Measurements from ENCODE around the gene TUBA8. TPM values are rescaled to one million over a fixed set of nuclear protein-coding genes. Genes with fewer than 3 reads are reported as not detected.

Gene TUBA8
- total RNA-seq, 2 donors from 2014 or later = 0.41 to 2.2 TPM

DNA sequence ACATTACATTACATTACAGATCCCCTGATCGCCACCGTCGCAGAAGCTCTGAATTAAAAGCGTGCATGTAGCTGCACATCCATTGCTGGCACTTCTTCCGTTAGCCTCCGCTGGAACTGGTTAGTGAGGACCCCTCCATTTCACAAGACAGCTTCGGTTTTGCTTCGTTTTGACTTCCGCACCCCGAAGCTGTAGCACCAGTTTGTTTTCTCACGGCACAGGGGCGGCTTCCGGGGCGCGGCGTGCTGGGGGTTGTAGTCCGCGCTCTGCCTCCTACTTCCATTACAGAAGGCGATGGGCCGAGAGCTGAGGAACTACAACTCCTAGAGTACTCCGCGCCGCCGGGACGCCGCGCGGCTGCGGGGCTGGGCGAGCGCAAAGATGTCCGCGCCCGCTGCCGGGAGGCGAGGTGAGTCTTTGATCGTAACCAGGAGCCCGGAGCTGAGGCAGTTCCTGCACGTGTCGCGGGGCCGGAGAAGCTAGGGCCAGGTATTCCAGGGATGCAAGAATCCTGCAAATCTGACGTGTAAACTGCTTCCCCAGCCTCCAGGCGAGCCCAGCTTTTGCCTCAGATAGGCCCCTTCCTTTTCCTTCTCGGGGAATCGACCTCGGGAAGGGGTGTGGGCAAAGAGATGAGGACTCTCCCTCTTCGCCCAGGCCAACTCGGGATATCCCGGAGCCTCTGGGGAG, 32.8 kb upstream of the TUBA8 start, which contains the start of gene PEX26:
Gene PEX26 (plus strand): TSS at position 352 of the 690 bp plus-strand sequence. CDS start 387 bp downstream, outside the sequence.
- H3K27me3 ChIP-seq (replicated peaks; ENCODE audit: insufficient read depth) = no peaks in the 10 kb centered on the region
- ATAC-seq (ENCODE audit: insufficient number of reproducible peaks, low FRiP score, low read depth) (peak; percentile 75), DNase-seq (ENCODE audit: low spot score) (peak; percentile 83)
- TF ChIP-seq, protein P1, sequence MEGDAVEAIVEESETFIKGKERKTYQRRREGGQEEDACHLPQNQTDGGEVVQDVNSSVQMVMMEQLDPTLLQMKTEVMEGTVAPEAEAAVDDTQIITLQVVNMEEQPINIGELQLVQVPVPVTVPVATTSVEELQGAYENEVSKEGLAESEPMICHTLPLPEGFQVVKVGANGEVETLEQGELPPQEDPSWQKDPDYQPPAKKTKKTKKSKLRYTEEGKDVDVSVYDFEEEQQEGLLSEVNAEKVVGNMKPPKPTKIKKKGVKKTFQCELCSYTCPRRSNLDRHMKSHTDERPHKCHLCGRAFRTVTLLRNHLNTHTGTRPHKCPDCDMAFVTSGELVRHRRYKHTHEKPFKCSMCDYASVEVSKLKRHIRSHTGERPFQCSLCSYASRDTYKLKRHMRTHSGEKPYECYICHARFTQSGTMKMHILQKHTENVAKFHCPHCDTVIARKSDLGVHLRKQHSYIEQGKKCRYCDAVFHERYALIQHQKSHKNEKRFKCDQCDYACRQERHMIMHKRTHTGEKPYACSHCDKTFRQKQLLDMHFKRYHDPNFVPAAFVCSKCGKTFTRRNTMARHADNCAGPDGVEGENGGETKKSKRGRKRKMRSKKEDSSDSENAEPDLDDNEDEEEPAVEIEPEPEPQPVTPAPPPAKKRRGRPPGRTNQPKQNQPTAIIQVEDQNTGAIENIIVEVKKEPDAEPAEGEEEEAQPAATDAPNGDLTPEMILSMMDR (IDR thresholded peaks at IDR 0.05) = no peak
- H3K36me3 ChIP-seq = peaks cover 4% of the 10 kb centered on the region
- peak within 1 kb of the TSS; percentile 59 to 80 for H3K27ac ChIP-seq
- peak within 1 kb of the TSS; percentile 83 for H3K4me3 ChIP-seq
- peaks cover 23 to 36% of the 10 kb centered on the region in 2 donors for H3K4me1 ChIP-seq (ENCODE audit: control insufficient read depth in 1 of 2, low read depth in 2 of 2)
- no peaks in the 10 kb centered on the region for H3K9me3 ChIP-seq

DNA sequence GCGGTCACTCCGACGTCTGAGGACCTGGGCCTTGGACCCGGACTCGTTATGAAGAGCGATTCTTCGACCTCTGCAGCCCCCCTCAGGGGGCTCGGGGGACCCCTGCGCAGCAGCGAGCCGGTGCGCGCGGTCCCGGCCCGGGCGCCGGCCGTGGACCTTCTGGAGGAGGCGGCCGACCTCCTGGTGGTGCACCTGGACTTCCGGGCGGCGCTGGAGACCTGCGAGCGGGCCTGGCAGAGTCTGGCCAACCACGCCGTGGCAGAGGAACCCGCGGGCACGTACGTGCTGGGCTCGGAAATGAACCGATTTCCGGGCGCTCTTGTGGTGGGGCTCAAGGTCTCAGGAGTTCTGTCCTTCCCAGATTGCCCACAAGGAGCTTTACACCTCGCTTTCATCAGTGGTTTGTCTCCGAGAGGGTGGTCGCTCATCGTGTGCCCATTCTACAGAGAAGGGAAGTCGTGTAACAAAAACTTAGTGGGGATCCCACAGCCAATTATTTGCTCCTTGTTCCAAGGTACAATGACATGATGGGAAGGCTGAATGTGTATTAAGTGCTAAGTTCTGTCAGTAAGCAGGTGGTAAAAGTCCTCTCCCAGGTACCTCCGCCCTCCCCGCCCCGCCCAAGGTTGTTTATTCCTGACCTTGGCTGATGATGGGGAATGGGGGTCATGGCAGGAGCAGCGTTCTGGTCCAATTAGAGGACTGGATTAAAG, 32.1 kb upstream of the TUBA8 start:
- Histone ChIP-seq H3K27me3 (replicated peaks; ENCODE audit: insufficient read depth) (no peaks in the 10 kb centered on the region), H3K9me3 (no peaks in the 10 kb centered on the region), H3K4me3 (peak overlapping the region; percentile 83), H3K27ac (peak overlapping the region in 1 of 2 donors; percentile 80), H3K36me3 (peaks cover 10% of the 10 kb centered on the region), H3K4me1 (ENCODE audit: control insufficient read depth in 1 of 2, low read depth in 2 of 2) (peaks cover 23 to 36% of the 10 kb centered on the region in 2 donors)
- DNase-seq (ENCODE audit: low spot score) (no peak), ATAC-seq (ENCODE audit: insufficient number of reproducible peaks, low FRiP score, low read depth) (no peak)
- TF ChIP-seq, protein P1 (IDR thresholded peaks at IDR 0.05) = no peak

DNA sequence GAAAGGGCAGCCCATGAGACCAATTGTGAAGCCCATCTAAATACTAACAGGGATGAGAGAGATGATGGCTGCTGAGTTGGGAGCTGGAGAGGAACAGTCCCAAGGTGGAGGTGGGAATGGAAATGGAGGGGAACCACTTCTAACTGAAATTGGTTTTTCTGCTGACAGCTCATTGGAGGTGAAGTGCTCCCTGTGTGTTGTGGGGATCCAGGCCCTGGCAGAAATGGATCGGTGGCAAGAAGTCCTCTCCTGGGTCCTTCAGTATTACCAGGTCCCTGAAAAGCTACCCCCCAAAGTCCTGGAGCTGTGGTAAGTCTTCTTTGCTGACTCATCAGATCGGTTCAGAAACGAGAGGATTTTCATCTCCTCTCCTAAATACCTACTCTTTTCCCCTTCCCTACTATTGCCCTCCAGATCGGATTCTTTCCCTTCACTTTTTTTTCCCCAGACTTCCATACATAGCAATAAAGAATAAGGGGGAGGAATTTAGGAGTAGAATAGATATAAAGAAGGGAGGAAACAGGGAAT, 30.8 kb upstream of the TUBA8 start:
- peaks cover 23 to 36% of the 10 kb centered on the region in 2 donors for H3K4me1 ChIP-seq (ENCODE audit: control insufficient read depth in 1 of 2, low read depth in 2 of 2)
- H3K36me3 ChIP-seq = peaks cover 21% of the 10 kb centered on the region
- ATAC-seq (ENCODE audit: insufficient number of reproducible peaks, low FRiP score, low read depth) (no peak), DNase-seq (ENCODE audit: low spot score) (no peak)
- no peaks in the 10 kb centered on the region for H3K9me3 ChIP-seq
- H3K27me3 ChIP-seq (replicated peaks; ENCODE audit: insufficient read depth) = no peaks in the 10 kb centered on the region
- H3K4me3 ChIP-seq = no peak overlapping the region
- no peak overlapping the region for H3K27ac ChIP-seq
- TF ChIP-seq, protein P1 (IDR thresholded peaks at IDR 0.05) = no peak

DNA sequence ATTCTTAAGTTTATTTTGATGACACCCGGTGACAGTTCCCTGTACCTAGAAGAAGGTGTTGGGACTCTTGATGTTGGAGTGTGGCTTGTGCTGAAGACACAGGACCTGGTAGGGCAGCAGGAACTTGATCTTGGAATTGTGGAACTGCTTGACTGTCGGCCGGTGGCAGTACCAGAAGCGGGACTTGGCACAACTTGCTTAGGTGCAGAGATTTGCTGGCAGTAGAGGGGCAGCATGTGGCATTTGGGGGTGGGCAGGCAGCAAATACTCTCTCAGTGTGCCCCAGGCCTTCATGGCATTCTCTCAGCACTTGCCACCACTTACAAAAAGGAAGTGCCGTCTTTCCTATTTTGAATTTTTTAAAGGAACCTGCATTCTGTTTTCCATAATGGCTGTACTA, 29.2 kb upstream of the TUBA8 start:
- ATAC-seq (ENCODE audit: insufficient number of reproducible peaks, low FRiP score, low read depth) = no peak
- H3K27me3 ChIP-seq (replicated peaks; ENCODE audit: insufficient read depth) = no peaks in the 10 kb centered on the region
- no peaks in the 10 kb centered on the region for H3K9me3 ChIP-seq
- H3K4me3 ChIP-seq = no peak overlapping the region
- H3K36me3 ChIP-seq = peaks cover 30% of the 10 kb centered on the region
- no peak for DNase-seq (ENCODE audit: low spot score)
- TF ChIP-seq, protein P1 (IDR thresholded peaks at IDR 0.05) = no peak
- H3K4me1 ChIP-seq (ENCODE audit: control insufficient read depth in 1 of 2, low read depth in 2 of 2) = peaks cover 18 to 22% of the 10 kb centered on the region in 2 donors
- H3K27ac ChIP-seq = no peak overlapping the region

DNA sequence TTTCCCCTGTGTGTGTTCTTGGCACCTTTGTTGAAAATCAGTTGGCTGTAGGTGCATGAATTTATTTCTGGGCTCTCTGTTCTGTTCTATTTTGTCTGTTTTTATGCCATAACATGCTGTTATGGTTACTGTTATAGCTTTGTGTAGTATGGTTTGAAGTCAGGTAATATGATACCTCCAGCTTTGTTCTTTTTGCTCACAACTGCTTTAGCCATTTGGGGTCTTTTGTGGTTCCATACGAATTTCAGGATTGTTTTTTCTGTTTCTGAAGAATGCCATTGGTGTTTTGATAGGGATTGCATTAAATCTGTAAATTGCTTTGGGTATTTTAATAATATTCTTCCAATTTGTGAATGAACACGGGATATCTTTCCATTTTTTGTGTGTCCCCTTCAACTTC, 28.1 kb upstream of the TUBA8 start:
- ATAC-seq (ENCODE audit: insufficient number of reproducible peaks, low FRiP score, low read depth) (no peak), DNase-seq (ENCODE audit: low spot score) (no peak)
- Histone ChIP-seq H3K4me3 (no peak overlapping the region), H3K27me3 (replicated peaks; ENCODE audit: insufficient read depth) (no peaks in the 10 kb centered on the region), H3K4me1 (ENCODE audit: control insufficient read depth in 1 of 2, low read depth in 2 of 2) (peaks cover 10 to 13% of the 10 kb centered on the region in 2 donors), H3K9me3 (no peaks in the 10 kb centered on the region), H3K27ac (no peak overlapping the region), H3K36me3 (peaks cover 36% of the 10 kb centered on the region)
- TF ChIP-seq, protein P1 (IDR thresholded peaks at IDR 0.05) = no peak
